Right renal cortex interstitium (tissue), 3 donors: ENCODE data around the gene DNAL4. TPM values are rescaled to one million over a fixed set of nuclear protein-coding genes. Genes with fewer than 3 reads are reported as not detected.

ENCODE experiments used
- polyA plus RNA-seq, 3 donors: library from polyadenylated mRNA; unstranded; fragments of 120-200 nt; gene quantifications; one replicate each; pipeline ENCODE4 v1.2.1, GENCODE V29; 2013; ENCODE audit not compliant: insufficient read length in 3 of 3

DNAL4 gene
- polyA plus RNA-seq, 3 donors, result 32.2 to 38.0 (median 35.5) TPM

Other genes starting within 250 kb of the DNAL4 start
- 1 to 10 TPM; 5.0 to 6.7 (median 5.4) TPM for gene DMC1, start 224.0 kb downstream of the DNAL4 start, polyA plus RNA-seq
- gene FAM227A, start 137.8 kb downstream of the DNAL4 start, polyA plus RNA-seq, result 1 to 10 TPM; 4.4 to 7.9 (median 5.3) TPM
- gene CBY1, start 137.5 kb downstream of the DNAL4 start, polyA plus RNA-seq, result 10 to 100 TPM; 60.4 to 62.6 (median 61.8) TPM
- gene TOMM22, start 112.2 kb downstream of the DNAL4 start, polyA plus RNA-seq, result 100 to 1,000 TPM in 2 of 3 donors, 10 to 100 TPM in 1; 99.8 to 103 (median 103) TPM
- gene JOSD1, start 93.2 kb downstream of the DNAL4 start, polyA plus RNA-seq, result 10 to 100 TPM; 36.9 to 41.4 (median 39.2) TPM
- gene GTPBP1, start 88.2 kb downstream of the DNAL4 start, polyA plus RNA-seq, result 10 to 100 TPM; 42.0 to 44.0 (median 42.0) TPM
- 10 to 100 TPM; 47.3 to 50.6 (median 47.6) TPM for gene SUN2, start 38.1 kb downstream of the DNAL4 start, polyA plus RNA-seq
- 1 to 10 TPM; 4.1 to 4.4 (median 4.3) TPM for gene NPTXR, start 49.9 kb upstream of the DNAL4 start, polyA plus RNA-seq
- gene CBX6, start 78.1 kb upstream of the DNAL4 start, polyA plus RNA-seq, result 10 to 100 TPM; 32.4 to 37.5 (median 33.3) TPM
- not detected for gene APOBEC3A, start 163.5 kb upstream of the DNAL4 start, polyA plus RNA-seq
- gene APOBEC3B, start 188.2 kb upstream of the DNAL4 start, polyA plus RNA-seq, result 1 to 10 TPM; 5.8 to 8.2 (median 6.7) TPM
- 10 to 100 TPM in 1 of 3 donors, 1 to 10 TPM in 2; 9.3 to 11.0 (median 9.5) TPM for gene APOBEC3C, start 220.1 kb upstream of the DNAL4 start, polyA plus RNA-seq
- 1 to 10 TPM in 1 of 3 donors, under 1 TPM in 2; 0.80 to 1.2 (median 0.96) TPM for gene APOBEC3D, start 227.0 kb upstream of the DNAL4 start, polyA plus RNA-seq
- gene APOBEC3F, start 246.7 kb upstream of the DNAL4 start, polyA plus RNA-seq, result 1 to 10 TPM; 8.1 to 8.5 (median 8.4) TPM